Activated CD4-positive, alpha-beta T cell treated with anti-CD3 and anti-CD28 coated beads, Interleukin-2, amount 50 U/mL, for 16 hours (primary cell): ENCODE data around the gene ATP2A1.
A peak's percentile ranks its signal among the peaks of the same experiment; 100 is the strongest.
"Not testable (repeated sequence)": the region's sequence is repeated elsewhere in the genome, so short reads cannot be mapped to it uniquely, and the experiment has no call there.

ENCODE experiments used
- DNase-seq: peaks from one replicate; pipeline ENCODE4 v3.0.0-alpha.2; 2020

ATP2A1 gene

DNA sequence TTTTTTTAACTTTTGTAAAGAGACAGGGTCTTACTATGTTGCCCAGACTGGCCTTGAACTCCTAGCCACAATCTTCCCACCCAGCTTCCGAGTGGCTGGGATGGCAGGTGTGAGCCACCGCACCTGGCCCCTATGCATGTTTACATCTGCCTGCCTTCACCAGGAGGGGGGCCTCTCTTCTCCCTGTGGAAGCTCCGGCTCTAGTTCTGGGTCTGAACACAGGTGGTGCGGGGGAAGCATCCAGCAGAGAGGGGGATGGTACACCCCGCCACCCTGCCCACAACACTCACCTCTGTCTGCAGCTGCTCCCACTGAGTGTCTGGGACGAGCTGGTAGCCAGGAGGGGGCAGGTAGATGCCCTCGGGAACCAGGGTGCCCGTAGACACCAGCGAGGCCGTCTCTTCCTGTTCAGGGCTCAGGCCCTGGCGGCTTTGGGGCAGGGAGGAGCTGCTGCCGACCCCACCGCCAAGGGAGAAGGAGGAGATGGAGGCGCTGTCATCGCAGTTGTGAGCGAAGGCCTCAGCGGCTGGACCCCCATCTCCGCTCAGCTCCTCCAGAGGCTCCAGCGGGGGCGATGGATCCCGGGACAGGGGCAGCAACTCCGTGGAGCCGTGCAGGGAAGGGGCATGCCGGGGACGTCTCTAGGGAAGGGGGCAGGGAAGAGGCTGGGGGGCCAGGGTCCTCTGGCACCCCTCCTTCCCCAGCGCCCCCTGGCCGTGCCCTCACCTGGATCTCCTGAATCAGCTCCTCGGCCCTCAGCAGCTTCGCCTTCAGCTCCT, 35.8 kb downstream of the ATP2A1 start:
- DNase-seq = no peak

DNA sequence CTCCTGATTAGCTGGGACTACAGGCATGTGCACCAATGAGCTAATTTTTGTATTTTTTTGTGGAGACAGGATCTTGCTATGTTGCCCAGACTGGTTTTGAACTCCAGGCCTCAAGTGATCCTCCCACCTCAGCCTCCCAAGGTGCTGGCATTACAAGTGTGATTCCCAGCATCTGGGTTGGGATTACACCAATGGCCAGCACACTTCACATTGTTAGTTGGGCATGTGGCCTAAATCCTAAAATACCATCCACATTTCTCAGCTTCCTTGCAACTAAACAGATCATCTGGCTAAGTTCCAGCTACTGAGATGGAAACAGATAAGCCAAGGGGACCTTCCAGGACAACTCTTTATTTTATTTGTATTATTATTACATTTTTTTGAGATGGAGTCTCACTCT, 36.9 kb downstream of the ATP2A1 start:
- no peak for DNase-seq

DNA sequence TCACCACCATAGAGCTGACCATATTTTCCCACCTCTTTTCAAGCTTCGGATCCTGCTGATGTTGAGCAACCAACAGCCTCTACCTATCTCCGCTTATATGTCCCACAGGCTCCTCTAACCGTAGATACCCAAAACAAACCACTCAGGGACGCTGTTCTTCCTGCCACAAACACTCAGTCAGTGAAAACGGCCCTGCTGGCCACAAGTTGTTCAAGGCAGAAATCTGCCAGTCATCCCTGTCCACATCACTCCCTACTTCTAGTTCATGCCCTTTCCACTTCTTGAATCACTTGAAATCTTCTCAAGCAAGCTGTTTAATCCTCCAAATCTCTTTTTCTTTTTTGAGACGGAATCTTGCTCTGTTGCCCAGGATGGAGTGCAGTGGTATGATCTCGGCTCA, 38.8 kb downstream of the ATP2A1 start:
- DNase-seq = no peak

DNA sequence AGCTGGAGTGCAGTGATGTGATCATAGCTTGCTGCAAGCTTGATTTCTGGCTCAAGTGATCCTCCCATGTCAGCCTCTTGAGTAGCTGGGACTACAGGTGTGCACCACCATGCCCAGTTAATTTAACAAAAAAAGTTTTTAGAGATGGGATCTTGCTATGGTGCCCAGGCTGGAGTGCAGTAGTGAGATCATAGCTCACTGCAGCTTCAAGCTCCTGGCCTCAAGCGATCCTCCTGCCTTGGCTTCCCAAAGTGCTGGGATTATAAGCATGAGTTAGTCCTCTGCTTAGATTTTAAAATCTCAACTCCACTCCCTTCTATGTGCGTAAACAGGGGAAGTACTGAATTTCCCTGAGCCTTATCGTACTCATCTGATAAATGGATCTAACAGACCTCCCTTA, 40.4 kb downstream of the ATP2A1 start:
- no peak for DNase-seq

DNA sequence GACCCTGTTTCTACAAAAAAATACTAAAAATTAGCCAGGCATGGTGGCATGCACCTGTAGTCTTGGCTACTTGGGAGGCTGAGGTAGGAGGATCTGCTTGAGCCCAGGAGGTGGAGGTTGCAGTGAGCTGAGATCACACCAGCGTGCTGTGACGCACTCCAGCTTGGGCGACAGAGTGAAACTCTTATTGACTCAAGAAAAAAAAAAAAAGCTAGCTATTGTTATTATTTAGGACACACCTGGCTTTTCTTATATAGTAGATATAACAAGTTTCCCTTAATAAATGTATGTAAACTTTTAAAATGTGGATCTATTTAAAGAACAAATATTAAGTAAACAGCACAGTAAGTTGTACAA, 44.9 kb downstream of the ATP2A1 start:
- no peak for DNase-seq

DNA sequence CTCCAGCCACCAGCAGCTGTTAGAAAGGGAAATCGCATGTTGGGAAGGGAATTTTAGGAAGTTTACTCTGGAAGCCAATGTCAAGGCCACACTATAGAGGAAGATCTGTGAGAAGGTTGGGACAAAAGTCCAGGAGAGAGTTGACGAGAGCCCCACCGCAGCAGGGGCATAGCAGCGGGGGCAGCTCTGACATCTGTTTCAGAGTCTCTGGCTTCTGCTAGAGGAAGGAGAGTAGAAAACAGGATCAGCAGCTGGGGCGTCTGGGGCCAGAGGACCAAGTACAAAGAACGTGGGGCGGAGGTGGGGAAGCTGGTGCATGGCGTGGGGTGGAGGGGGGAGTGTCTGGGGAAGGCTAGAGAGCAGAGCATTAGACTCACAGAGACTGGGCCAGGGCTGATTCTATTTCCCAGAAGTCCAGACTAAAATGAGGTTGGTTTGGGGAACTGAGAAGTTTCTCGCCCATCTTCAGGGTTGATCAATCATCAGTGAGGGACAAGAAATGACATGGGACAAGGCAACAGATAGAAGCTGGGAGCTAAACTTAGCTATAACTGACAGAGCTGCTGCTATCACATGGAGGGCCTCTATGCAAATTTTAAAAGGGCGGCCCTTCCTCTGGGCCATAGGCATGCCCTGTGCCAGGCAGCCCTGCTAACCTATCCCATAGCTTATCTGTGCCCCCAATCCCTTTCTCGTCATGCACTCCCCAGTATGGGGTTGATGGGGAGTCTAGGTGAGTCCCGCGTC, 45.5 kb downstream of the ATP2A1 start:
- no peak for DNase-seq

DNA sequence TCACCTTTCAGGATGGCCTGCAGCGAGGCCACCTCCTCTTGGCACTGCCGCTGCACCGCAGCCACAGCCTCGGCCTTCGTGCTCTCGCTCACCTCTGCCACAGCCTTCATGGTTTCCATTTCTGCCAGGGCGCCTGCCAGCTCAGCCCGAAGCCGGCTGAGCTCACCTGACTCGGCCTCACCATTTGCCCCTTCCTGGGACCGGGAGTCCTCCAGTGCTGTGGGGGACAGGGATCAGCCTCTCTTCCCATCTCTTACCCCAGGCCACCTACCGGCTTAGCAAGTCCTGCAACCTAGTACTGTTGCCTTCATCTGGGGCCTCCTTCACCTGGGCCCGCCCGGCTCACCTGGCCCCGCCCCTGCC, 46.1 kb downstream of the ATP2A1 start:
- no peak for DNase-seq

DNA sequence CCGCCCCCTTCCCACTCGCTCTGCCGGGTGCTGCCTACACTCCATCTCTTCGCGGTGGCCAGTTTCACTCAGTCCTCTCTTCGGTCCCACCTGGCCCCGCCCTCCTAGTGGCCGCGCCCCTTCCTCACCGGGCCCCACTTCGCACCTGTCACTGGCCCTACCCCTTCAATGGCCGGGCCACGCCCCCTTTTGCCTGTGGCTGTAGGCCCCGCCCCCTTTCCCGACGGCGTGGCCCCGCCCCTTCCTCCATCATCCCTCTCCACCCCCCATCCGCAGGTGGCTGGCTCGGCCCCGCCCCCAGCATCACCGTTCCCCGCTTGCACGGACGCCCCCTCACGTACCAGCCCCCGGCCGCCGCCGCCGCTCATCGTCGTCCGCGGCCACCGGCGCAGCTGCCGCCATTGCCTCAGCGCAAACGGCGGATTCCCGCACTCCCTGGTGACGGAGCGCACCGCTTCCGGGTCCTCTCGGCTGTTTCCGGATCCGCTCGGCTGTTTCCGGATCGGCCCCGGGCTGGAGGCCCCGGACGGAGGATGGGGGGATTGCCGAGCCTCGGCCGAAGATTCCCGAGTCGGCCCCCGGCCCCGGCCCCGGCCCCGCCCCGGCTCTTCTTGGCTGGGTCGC, 46.6 kb downstream of the ATP2A1 start, which contains the start of gene RABEP2:
Gene RABEP2, minus strand, starts transcription at position 477 of the 624 bp plus-strand sequence. Its CDS starts 75 bp downstream, at position 402.
- DNase-seq = peak; percentile 96

DNA sequence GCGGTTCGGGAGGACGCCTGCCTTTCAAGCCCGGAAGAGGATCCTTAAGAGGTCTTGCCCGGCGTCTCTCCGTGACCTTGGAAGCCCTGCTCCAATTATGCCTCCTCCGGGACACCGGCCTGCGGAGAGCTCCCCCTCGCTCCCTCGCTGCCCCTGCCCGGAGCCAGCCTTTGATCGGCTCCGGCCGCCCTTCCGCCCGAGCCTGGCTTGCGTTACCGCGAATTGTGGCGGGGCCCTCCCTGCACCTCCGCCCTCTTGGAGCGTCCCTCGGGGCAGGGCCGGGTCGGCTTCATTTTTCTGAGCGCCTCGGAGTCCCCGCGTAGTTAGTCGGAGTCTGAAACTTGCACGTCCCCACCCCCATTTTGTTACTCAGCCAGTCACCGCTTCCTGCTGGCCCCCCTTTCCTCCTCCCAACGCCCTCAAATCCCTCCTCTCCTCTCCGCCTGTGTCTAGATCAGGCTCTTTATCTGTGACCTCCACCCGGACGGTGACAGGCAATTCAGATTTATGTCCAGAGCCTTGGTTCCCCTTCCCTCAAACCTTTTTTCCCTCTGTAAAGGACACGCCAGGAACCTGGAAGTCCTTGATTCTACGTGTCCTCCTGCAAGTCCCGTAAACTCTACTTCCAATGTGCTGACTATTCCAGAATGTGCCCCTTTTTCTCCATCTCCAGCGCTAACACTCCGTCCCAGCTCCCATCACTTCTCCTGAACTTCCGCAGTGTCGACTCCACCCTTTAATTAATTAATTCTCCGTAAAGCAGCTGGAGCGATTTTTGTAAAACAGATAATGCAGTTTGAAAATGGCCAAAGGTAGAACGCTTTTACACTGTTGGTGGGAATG, 47.3 kb downstream of the ATP2A1 start:
- peak; percentile 80 for DNase-seq

DNA sequence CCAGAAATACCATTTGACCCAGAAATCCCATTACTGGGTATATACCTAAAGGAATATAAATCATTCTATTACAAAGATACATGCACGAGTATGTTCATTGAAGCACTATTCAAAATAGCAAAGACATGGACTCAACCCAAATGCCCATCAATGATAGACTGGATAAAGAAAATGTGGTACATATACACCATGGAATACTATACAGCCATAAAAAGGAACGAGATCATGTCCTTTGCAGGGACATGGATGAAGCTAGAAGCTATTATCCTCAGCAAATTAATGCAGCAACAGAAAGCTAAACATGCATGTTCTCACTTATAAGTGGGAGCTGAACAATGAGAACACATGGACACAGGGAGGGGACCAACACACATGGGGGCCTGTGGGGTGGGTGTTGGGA, 48.0 kb downstream of the ATP2A1 start:
- DNase-seq = not testable (repeated sequence)

DNA sequence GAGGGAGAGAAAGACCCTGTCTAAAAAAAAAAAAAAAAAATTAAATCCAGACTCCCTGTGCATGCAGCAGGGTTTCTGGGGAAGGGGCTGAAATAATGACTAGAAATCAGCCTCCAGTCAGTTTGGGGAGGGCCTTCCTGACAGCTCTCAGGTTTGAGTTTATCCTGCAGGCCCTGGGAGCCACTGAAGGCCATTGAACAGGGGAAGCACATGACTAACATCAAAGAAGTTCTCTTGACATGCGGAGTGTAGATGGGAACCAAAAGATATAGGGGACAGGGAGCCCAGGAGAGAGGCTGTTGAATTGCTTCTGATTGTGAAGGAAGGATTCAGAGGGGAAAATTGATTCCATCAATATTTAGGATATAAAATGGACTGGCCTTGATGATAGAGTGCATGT, 49.5 kb downstream of the ATP2A1 start:
- DNase-seq = no peak

DNA sequence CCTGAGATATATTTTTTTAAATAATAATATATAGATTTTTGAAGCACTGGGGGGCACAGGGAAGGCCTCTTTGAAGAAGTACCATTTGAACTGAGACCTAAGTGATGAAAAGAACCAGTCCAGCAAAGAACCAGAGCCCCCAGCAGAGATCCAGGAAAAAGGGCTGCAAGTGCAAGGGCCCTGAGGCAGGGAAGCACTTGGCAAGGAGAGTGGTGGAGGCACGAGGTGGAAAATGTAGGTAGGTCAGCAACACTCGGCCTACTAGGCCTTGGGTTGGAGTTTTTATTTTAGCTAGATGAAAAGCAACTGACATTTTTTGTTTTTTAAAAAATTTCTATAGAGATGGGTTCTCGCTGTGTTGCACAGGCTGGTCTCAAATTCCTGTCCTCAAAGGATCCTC, 51.9 kb downstream of the ATP2A1 start:
- DNase-seq = no peak

DNA sequence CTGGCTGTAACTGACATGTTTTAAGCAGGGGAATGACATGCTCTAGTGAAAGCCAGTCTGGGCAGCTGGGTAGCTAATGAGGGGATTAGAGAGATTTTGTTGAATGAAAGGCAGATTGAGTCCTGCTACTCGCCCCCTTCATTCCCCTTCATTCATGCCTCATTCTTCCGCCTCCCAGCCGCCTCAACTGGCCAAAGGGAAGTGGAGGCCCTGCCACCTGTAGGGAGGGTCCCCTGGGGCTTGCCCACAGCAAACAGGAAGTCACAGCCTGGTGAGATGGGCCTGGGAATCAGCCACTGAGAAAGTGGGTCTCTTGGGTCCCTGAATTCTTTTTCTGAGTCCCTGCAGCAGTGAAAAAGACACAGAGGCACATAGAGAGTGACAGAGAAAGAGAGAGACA, 52.4 kb downstream of the ATP2A1 start:
- DNase-seq = no peak

DNA sequence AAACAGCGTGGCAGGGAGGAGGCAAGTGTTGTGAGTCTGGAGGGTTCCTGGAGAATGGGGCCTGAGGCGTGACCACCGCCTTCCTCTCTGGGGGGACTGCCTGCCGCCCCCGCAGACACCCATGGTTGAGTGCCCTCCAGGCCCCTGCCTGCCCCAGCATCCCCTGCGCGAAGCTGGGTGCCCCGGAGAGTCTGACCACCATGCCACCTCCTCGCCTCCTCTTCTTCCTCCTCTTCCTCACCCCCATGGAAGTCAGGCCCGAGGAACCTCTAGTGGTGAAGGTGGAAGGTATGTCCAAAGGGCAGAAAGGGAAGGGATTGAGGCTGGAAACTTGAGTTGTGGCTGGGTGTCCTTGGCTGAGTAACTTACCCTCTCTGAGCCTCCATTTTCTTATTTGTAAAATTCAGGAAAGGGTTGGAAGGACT, 53.5 kb downstream of the ATP2A1 start, which contains the start of gene CD19:
Gene CD19, plus strand, starts transcription at position 171 of the 425 bp plus-strand sequence. Its CDS starts 30 bp downstream, at position 201.
- DNase-seq = no peak

DNA sequence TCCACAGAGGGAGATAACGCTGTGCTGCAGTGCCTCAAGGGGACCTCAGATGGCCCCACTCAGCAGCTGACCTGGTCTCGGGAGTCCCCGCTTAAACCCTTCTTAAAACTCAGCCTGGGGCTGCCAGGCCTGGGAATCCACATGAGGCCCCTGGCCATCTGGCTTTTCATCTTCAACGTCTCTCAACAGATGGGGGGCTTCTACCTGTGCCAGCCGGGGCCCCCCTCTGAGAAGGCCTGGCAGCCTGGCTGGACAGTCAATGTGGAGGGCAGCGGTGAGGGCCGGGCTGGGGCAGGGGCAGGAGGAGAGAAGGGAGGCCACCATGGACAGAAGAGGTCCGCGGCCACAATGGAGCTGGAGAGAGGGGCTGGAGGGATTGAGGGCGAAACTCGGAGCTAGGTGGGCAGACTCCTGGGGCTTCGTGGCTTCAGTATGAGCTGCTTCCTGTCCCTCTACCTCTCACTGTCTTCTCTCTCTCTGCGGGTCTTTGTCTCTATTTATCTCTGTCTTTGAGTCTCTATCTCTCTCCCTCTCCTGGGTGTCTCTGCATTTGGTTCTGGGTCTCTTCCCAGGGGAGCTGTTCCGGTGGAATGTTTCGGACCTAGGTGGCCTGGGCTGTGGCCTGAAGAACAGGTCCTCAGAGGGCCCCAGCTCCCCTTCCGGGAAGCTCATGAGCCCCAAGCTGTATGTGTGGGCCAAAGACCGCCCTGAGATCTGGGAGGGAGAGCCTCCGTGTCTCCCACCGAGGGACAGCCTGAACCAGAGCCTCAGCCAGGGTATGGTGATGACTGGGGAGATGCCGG, 54.3 kb downstream of the ATP2A1 start:
- no peak for DNase-seq

DNA sequence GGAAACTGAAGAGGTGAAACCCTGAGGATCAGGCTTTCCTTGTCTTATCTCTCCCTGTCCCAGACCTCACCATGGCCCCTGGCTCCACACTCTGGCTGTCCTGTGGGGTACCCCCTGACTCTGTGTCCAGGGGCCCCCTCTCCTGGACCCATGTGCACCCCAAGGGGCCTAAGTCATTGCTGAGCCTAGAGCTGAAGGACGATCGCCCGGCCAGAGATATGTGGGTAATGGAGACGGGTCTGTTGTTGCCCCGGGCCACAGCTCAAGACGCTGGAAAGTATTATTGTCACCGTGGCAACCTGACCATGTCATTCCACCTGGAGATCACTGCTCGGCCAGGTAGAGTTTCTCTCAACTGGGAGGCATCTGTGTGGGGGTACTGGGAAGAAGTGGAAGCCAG, 54.9 kb downstream of the ATP2A1 start:
- DNase-seq = no peak

DNA sequence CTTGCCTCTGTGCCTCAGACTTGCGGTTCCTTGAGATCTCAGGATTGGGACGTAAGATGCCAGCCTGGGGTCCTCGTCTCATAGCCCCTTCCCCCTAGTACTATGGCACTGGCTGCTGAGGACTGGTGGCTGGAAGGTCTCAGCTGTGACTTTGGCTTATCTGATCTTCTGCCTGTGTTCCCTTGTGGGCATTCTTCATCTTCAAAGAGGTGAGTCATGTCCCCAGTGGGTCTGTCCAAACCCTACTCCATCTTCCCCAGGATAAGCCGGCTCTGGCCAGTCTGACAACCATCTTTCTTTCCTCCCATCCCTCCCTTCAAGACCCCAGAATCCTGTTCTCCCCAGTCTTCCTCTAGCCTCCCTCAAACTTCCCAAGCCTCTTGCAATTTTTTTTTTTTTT, 57.1 kb downstream of the ATP2A1 start:
- DNase-seq = no peak

DNA sequence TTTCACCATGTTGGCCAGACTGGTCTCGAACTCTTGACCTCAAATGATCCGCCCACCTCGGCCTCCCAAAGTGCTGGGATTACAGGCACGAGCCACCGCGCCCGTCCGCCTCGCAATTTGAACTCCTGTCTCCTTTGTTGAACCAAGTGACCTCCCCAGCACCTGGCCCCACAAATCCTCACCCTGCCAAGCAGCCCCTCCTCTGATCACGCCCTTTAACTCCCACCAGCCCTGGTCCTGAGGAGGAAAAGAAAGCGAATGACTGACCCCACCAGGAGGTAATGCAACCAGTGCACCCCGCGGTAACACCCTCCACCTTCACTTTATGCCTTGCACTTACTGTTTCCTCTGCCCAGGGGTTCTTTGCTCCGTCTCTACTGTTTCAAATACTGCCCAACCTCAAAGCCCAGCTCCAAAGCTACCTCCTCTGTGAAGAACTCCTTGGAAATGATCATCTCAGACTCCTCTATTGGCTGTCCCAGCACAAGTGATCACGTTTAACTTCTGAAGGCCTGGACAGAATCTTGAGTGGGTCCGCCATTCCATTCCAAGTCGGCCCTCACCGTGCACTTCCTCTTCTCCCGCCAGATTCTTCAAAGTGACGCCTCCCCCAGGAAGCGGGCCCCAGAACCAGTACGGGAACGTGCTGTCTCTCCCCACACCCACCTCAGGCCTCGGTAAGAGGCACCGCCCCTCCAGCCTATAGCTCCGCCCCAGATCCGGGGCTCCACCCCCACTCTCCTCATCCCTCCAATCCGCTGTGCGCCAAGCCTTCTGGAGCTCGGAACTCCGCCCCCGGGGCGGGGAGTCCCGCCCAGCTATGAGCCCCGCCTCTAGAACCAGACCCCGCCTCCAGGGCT, 57.9 kb downstream of the ATP2A1 start:
- peak; percentile 83 for DNase-seq

DNA sequence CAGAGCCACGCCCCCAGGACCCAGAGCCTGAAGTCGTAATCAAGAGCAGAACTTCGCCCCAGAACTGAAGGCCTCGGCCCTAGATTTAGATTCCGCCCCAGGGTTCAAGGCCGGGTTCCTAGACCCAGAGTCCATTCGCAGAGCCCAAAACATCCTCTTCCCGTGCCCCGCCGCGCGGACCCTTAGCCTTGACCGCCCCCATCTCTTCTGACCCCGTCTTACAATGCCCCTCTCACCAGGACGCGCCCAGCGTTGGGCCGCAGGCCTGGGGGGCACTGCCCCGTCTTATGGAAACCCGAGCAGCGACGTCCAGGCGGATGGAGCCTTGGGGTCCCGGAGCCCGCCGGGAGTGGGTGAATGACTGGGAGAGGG, 58.5 kb downstream of the ATP2A1 start:
- no peak for DNase-seq

DNA sequence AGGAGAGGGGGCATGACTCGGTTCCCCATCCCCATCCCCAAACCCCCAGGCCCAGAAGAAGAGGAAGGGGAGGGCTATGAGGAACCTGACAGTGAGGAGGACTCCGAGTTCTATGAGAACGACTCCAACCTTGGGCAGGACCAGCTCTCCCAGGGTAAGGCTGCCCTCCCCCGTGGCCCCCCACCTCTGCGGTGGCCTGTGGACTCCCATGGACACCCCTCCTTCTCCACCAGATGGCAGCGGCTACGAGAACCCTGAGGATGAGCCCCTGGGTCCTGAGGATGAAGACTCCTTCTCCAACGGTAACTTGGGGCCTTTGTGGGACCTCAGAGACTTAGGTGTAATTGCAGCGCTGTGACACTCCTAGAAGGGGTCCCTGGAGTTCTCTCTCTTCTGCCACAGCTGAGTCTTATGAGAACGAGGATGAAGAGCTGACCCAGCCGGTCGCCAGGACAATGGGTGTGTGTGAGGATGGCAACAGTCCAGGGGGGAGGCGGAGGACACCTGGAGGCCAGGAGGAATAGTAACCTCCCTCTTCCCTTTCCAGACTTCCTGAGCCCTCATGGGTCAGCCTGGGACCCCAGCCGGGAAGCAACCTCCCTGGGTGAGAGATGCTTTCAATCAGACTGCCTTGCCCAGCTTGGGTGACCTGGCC, 59.1 kb downstream of the ATP2A1 start:
- no peak for DNase-seq

DNA sequence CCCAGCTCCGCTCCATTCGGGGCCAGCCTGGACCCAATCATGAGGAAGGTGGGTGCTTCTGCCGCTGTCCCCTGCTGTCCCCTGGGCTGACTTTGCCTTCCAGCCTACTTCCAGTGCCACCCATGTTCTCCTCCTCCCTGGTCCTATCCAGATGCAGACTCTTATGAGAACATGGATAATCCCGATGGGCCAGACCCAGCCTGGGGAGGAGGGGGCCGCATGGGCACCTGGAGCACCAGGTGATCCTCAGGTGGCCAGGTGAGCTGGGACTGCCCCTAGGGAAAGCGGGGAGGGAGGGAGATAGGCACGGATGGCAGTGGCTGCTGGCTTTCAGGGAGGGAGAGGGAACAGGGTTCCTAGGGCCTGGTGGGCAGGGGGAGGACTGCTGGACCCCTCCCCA, 60.4 kb downstream of the ATP2A1 start:
- DNase-seq = no peak
